ENCODE results near the gene EGF.

Gene EGF

DNA sequence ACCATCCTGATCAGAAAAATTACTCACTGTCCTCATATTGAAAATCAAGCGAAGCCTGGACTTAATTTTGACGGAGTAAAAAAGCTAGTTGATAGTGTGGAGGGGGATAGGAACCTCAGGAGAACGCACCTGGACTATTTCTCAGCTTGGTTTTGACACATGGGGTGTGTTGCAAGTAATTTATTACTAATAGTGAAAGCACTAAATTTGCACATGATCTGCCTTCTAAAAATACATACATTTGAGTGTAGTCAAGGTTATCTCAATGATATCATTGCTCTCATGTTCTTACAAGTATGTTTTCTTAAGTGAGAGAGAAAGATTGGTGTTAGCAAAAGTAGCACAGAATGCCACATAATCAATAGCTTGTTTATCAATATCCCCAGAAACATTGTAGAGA, 35.3 kb upstream of the EGF start:
- Histone ChIP-seq H3K27me3 (ENCODE audit: insufficient read depth, poor library complexity, severe bottlenecking) (no peaks in the 10 kb centered on the region), H3K27ac (ENCODE audit: poor library complexity, severe bottlenecking) (no peak overlapping the region), H3K4me3 (ENCODE audit: severe bottlenecking) (no peak overlapping the region), H3K36me3 (ENCODE audit: low read depth) (no peaks in the 10 kb centered on the region), H3K9me3 (ENCODE audit: severe bottlenecking) (no peaks in the 10 kb centered on the region), H3K4me1 (ENCODE audit: insufficient read depth, poor library complexity, severe bottlenecking) (no peaks in the 10 kb centered on the region)
- TF ChIP-seq, protein P1, sequence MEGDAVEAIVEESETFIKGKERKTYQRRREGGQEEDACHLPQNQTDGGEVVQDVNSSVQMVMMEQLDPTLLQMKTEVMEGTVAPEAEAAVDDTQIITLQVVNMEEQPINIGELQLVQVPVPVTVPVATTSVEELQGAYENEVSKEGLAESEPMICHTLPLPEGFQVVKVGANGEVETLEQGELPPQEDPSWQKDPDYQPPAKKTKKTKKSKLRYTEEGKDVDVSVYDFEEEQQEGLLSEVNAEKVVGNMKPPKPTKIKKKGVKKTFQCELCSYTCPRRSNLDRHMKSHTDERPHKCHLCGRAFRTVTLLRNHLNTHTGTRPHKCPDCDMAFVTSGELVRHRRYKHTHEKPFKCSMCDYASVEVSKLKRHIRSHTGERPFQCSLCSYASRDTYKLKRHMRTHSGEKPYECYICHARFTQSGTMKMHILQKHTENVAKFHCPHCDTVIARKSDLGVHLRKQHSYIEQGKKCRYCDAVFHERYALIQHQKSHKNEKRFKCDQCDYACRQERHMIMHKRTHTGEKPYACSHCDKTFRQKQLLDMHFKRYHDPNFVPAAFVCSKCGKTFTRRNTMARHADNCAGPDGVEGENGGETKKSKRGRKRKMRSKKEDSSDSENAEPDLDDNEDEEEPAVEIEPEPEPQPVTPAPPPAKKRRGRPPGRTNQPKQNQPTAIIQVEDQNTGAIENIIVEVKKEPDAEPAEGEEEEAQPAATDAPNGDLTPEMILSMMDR (IDR thresholded peaks at IDR 0.05; ENCODE audit: poor library complexity, severe bottlenecking) = no peak
- ATAC-seq (ENCODE audit: low read depth) = no peak
- no peak for DNase-seq (ENCODE audit: low spot score)

DNA sequence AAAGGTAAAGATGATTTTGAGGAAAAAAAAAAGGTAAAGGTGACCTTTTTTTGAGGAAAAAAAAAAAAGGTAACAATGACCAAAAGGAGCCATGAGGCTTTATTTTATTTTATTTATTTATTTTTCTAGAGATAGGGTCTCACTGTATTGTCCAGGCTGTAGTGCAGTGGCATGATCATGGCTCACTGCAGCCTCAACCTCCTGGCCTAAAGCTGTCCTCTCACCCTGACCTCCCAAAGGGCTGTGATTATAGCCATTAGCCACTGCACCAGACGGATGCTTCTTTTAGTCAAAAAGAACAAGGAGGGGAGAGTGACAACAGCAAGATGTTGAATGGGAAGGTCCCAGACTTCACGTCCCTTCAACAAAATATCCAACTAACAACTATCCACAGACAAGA, 34.3 kb upstream of the EGF start:
- Histone ChIP-seq H3K27me3 (ENCODE audit: insufficient read depth, poor library complexity, severe bottlenecking) (no peaks in the 10 kb centered on the region), H3K4me3 (ENCODE audit: severe bottlenecking) (no peak overlapping the region), H3K36me3 (ENCODE audit: low read depth) (no peaks in the 10 kb centered on the region), H3K27ac (ENCODE audit: poor library complexity, severe bottlenecking) (no peak overlapping the region), H3K4me1 (ENCODE audit: insufficient read depth, poor library complexity, severe bottlenecking) (no peaks in the 10 kb centered on the region), H3K9me3 (ENCODE audit: severe bottlenecking) (no peaks in the 10 kb centered on the region)
- DNase-seq (ENCODE audit: low spot score) = no peak
- ATAC-seq (ENCODE audit: low read depth) = no peak
- TF ChIP-seq, protein P1 (IDR thresholded peaks at IDR 0.05; ENCODE audit: poor library complexity, severe bottlenecking) = no peak

DNA sequence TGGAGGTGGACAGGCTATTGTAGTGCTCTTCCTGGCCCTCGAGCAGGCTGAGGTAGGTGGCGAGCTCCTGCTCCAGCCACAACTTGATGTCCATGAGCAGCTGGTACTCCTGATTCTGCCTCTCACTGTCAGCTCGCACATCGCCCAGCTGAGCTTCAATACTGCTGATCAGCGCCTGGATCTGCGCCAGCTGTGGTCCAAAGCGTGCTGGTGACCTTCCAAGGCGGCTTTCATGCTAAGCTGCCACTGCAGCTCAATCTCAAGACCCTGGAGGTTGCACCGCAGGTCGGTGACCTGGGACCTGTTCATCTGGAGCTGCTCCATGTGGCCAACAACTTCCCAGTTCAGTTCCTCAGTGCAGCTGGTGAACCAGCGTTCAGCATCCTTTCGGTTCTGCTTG, 33.6 kb upstream of the EGF start:
- H3K9me3 ChIP-seq (ENCODE audit: severe bottlenecking) = no peaks in the 10 kb centered on the region
- no peaks in the 10 kb centered on the region for H3K36me3 ChIP-seq (ENCODE audit: low read depth)
- no peak overlapping the region for H3K27ac ChIP-seq (ENCODE audit: poor library complexity, severe bottlenecking)
- H3K27me3 ChIP-seq (ENCODE audit: insufficient read depth, poor library complexity, severe bottlenecking) = no peaks in the 10 kb centered on the region
- DNase-seq (ENCODE audit: low spot score) (no peak), ATAC-seq (ENCODE audit: low read depth) (no peak)
- no peaks in the 10 kb centered on the region for H3K4me1 ChIP-seq (ENCODE audit: insufficient read depth, poor library complexity, severe bottlenecking)
- TF ChIP-seq, protein P1 (IDR thresholded peaks at IDR 0.05; ENCODE audit: poor library complexity, severe bottlenecking) = no peak
- H3K4me3 ChIP-seq (ENCODE audit: severe bottlenecking) = no peak overlapping the region

DNA sequence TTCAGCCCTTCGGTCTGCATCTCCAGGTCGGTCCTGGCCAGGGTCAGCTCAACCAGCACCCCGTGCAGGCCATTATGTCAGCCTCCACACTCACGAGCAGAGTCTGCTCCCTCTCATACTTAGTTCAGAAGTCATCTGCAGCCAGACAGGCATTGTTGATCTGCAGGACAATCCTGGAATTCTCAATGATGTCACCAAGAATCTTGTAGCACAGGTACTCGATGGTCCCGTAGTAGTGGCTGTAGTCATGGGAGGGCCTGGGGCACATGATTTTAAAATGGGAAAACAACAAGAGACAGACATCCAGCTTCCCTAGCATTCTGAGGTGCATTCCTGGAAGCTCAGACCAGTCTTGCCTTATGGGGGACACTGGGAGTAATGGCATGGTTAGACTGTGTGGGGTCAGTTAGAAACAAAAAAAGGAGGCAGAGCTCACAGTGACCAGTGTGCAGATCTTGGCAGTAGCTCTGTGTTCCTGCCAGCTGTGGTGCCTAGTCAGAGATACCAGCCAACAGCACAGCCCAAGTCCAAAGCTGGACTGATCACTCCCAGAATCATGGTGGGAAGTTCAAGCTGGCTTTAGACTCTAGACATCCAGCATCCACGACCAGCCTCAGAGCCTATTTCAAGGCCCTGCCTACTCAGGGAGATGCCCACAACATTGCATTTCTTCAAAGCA, 32.9 kb upstream of the EGF start:
- Histone ChIP-seq H3K9me3 (ENCODE audit: severe bottlenecking) (no peaks in the 10 kb centered on the region), H3K4me3 (ENCODE audit: severe bottlenecking) (no peak overlapping the region), H3K27me3 (ENCODE audit: insufficient read depth, poor library complexity, severe bottlenecking) (no peaks in the 10 kb centered on the region), H3K27ac (ENCODE audit: poor library complexity, severe bottlenecking) (no peak overlapping the region), H3K4me1 (ENCODE audit: insufficient read depth, poor library complexity, severe bottlenecking) (no peaks in the 10 kb centered on the region), H3K36me3 (ENCODE audit: low read depth) (no peaks in the 10 kb centered on the region)
- TF ChIP-seq, protein P1 (IDR thresholded peaks at IDR 0.05; ENCODE audit: poor library complexity, severe bottlenecking) = no peak
- ATAC-seq (ENCODE audit: low read depth) = no peak
- no peak for DNase-seq (ENCODE audit: low spot score)

DNA sequence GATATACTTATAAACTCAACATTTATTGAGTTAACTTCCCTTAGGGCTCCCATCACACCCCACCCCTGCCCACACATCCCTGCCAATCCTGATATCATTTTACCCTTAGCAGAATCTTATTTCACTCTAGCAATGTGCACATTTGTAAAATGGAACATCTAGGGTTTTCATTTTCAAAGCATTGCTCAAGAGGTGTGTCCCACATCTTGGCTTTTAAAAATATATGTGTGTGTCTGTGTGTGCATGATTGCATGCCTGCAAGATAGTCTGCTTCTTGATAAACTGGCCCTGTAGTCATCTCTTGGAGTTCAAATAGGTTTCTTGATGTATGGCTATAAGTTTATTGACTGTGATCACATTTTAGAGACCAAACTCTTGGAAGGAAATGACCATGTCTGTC, 26.4 kb upstream of the EGF start:
- Histone ChIP-seq H3K4me1 (ENCODE audit: insufficient read depth, poor library complexity, severe bottlenecking) (no peaks in the 10 kb centered on the region), H3K27ac (ENCODE audit: poor library complexity, severe bottlenecking) (no peak overlapping the region), H3K36me3 (ENCODE audit: low read depth) (no peaks in the 10 kb centered on the region), H3K4me3 (ENCODE audit: severe bottlenecking) (no peak overlapping the region), H3K9me3 (ENCODE audit: severe bottlenecking) (no peaks in the 10 kb centered on the region), H3K27me3 (ENCODE audit: insufficient read depth, poor library complexity, severe bottlenecking) (no peaks in the 10 kb centered on the region)
- no peak for DNase-seq (ENCODE audit: low spot score)
- no peak for ATAC-seq (ENCODE audit: low read depth)
- TF ChIP-seq, protein P1 (IDR thresholded peaks at IDR 0.05; ENCODE audit: poor library complexity, severe bottlenecking) = no peak
